Measurements from ENCODE around the gene CEACAM1. TPM values are rescaled to one million over a fixed set of nuclear protein-coding genes. Genes with fewer than 3 reads are reported as not detected.

Gene CEACAM1
- total RNA-seq, 2 experiments from 2014 or later = 1.2 to 2.0 TPM

DNA sequence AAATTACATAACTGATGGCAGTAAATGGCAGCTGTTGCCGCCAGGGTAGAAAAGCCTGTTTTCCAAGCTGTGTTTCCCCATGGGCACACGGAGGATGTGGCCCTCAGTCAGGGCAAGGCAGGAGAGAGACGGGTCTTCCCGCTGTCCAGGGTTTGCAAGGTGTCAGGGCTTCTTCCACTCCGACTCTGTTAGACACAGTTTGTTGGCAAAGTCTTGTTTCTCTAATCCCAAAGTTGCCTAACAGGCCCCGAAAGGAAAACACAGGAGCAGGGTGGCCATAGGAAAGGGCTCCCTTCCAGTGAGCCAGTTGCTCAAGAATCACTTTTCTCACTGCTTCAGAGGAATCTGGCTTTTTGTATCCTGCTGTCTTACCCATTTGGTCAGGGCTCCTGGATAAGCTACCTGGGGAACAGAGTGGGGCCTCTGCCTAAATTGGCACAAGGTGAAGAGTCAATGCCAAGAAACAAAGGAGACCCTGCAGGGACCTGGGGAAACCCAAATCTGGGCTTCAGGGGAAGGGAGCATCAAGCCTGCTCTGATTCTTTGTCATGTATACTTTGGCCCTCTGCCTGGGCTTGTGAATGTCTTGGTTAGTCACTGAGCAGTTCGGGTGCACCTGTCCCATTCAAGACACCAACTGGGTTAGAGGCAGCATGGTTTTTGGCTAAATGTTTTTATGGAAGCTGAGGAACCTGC, 56.6 kb downstream of the CEACAM1 start:
- Mint-ChIP-seq H3K36me3 (ENCODE audit: low read depth) (no peaks in the 10 kb centered on the region), H3K27me3 (no peaks in the 10 kb centered on the region), H3K4me1 (ENCODE audit: low read depth) (no peaks in the 10 kb centered on the region), H3K27ac (no peak overlapping the region), H3K4me3 (no peak overlapping the region), H3K9me3 (no peaks in the 10 kb centered on the region)
- Histone ChIP-seq H3K36me3 (ENCODE audit: insufficient read depth, low read length) (no peaks in the 10 kb centered on the region), H3K4me3 (ENCODE audit: low read length) (no peak overlapping the region), H3K9me3 (ENCODE audit: control insufficient read depth in 1 of 2, insufficient read depth in 1 of 2, low read length in 2 of 2) (no peaks in the 10 kb centered on the region), H3K27me3 (ENCODE audit: control insufficient read depth in 1 of 2, insufficient read depth in 2 of 2, low read length in 2 of 2) (no peaks in the 10 kb centered on the region), H3K4me1 (ENCODE audit: insufficient read depth, low read length) (no peaks in the 10 kb centered on the region), H3K27ac (ENCODE audit: low read depth in 1 of 2, low read length in 2 of 2) (no peak overlapping the region)
- DNase-seq = no peak
- CTCF ChIA-PET = no interaction called here
- POLR2A ChIA-PET = no interaction called here
- intact Hi-C loops (cut with DNase I, micrococcal nuclease) = no loop called here
- no peak for TF ChIP-seq CTCF (IDR thresholded peaks at IDR 0.05)
- no peak for ATAC-seq (ENCODE audit: poor library complexity)

DNA sequence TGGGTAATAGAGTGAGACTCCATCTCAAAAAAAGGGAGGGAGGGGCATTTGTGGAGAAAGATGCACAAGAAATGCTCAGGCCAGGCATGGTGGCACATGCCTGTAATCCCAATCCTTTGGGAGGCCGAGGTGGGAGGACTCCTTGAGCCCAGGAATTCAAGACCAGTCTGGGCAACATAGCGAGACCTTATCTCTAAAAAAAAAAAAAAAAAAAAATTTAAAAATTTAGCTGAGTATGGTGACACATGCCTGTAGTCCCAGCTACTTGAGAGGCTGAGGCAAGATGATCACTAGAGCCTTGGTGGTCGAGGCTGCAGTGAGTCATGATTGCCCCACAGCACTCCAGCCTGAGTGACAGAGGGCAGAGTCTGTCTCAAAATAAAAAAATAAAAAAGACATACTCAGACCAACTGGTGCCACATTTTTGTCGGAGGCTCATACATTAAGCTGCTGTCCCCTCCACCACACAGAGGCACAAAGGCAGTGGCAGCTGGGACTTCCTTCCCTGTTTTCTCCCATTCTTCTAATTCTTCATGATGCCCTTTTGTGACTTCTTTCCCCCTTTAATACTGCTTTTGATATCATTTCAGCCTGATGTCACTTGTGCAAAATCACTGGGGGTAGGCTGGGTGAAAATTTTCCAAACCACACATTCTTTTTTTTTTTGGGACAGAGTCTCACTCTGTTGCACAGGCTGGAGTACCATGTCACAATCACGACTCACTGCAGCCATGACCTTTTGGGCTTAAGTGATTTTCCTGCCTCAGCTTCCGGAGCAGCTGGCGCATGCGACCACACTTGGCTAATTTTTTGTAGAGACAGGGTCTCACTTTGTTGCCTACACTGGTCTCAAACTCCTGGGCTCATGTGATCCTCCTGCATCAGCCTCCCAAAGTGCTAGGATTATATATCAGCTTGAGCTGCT, 58.7 kb downstream of the CEACAM1 start:
- CTCF ChIA-PET = interaction anchor here (0.9 kb wide), 1 partner anchor 19 kb away, joined by 3 read pairs; no protein-coding TSS in a partner anchor
- Mint-ChIP-seq H3K4me1 (ENCODE audit: low read depth) (no peaks in the 10 kb centered on the region), H3K9me3 (no peaks in the 10 kb centered on the region), H3K27me3 (no peaks in the 10 kb centered on the region), H3K36me3 (ENCODE audit: low read depth) (no peaks in the 10 kb centered on the region), H3K4me3 (no peak overlapping the region), H3K27ac (no peak overlapping the region)
- Histone ChIP-seq H3K4me3 (ENCODE audit: low read length) (no peak overlapping the region), H3K27me3 (ENCODE audit: control insufficient read depth in 1 of 2, insufficient read depth in 2 of 2, low read length in 2 of 2) (no peaks in the 10 kb centered on the region), H3K36me3 (ENCODE audit: insufficient read depth, low read length) (no peaks in the 10 kb centered on the region), H3K4me1 (ENCODE audit: insufficient read depth, low read length) (no peaks in the 10 kb centered on the region), H3K27ac (ENCODE audit: low read depth in 1 of 2, low read length in 2 of 2) (no peak overlapping the region), H3K9me3 (ENCODE audit: control insufficient read depth in 1 of 2, insufficient read depth in 1 of 2, low read length in 2 of 2) (no peaks in the 10 kb centered on the region)
- POLR2A ChIA-PET = no interaction called here
- ATAC-seq (ENCODE audit: poor library complexity) (no peak), DNase-seq (no peak)
- intact Hi-C loops (cut with DNase I, micrococcal nuclease) = no loop called here
- no peak for TF ChIP-seq CTCF (IDR thresholded peaks at IDR 0.05)

DNA sequence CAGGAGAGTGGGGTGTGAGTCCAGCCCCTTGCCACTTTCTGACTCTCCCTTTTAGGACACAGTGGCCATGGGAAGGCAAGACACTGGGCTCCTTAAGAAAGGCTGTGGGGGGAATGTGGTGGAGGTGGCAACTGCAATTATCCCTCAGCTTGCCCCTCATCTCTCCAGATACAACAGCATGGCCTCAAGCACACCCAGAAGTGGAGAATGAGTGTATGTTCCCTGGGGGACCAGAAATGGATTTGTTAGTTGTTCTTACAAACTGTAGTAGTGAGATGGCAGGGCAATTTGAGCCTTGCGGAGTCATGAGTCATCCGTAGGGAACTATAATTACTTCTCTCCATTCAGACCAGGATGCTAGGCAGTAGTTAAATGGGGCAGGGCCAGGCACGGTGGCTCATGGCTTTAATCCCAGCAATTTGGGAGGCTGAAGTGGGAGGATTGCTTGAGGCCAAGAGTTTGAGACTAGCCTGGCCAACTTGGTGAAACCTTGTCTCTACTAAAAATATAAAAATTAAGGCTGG, 59.9 kb downstream of the CEACAM1 start:
- H3K27me3 Mint-ChIP-seq = no peaks in the 10 kb centered on the region

More for the DNA sequence above, 59.9 kb downstream of the CEACAM1 start:
- H3K36me3 ChIP-seq (ENCODE audit: insufficient read depth, low read length) = no peaks in the 10 kb centered on the region
- Mint-ChIP-seq H3K36me3 (ENCODE audit: low read depth) (no peaks in the 10 kb centered on the region), H3K4me3 (no peak overlapping the region), H3K4me1 (ENCODE audit: low read depth) (no peaks in the 10 kb centered on the region), H3K27ac (no peak overlapping the region), H3K9me3 (no peaks in the 10 kb centered on the region)
- no peak for TF ChIP-seq CTCF (IDR thresholded peaks at IDR 0.05)
- no peak overlapping the region for H3K27ac ChIP-seq (ENCODE audit: low read depth in 1 of 2, low read length in 2 of 2)
- CTCF ChIA-PET = no interaction called here
- DNase-seq (no peak), ATAC-seq (ENCODE audit: poor library complexity) (no peak)
- H3K9me3 ChIP-seq (ENCODE audit: control insufficient read depth in 1 of 2, insufficient read depth in 1 of 2, low read length in 2 of 2) = no peaks in the 10 kb centered on the region
- intact Hi-C loops (cut with DNase I, micrococcal nuclease) = no loop called here
- POLR2A ChIA-PET = no interaction called here
- H3K27me3 ChIP-seq (ENCODE audit: control insufficient read depth in 1 of 2, insufficient read depth in 2 of 2, low read length in 2 of 2) = no peaks in the 10 kb centered on the region
- H3K4me1 ChIP-seq (ENCODE audit: insufficient read depth, low read length) = no peaks in the 10 kb centered on the region
- H3K4me3 ChIP-seq (ENCODE audit: low read length) = no peak overlapping the region

Data from CD4-positive, alpha-beta T cell (primary cell).